ENCODE measurements around the gene SIL1.
"Not testable (repeated sequence)": the region's sequence is repeated elsewhere in the genome, so short reads cannot be mapped to it uniquely, and the experiment has no call there.

The SIL1 gene

GRCh38 chr5:139075066-139076050 lies 122.8 kb downstream of the SIL1 start:
- DNase-seq (ENCODE audit: low read depth, low spot score), result no peak

DNA sequence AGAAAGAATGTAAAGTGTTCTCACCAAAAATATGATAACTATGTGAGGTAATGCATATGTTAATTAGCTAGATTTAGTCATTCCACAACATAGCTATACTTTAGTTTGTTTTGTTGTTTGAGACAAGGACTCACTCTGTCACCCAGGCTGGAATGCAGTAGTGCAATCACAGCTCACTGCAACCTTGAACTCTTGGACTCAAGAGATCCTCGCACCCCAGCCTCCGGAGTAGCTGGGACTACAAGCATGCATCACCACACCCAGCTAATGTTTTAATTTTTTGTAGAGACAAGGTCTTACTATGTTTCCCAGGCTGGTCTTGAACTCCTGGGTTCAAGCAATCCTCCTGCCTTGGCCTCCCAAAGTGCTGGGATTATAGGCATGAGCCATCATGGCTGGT lies 124.2 kb downstream of the SIL1 start:
- DNase-seq (ENCODE audit: low read depth, low spot score), result not testable (repeated sequence)

DNA sequence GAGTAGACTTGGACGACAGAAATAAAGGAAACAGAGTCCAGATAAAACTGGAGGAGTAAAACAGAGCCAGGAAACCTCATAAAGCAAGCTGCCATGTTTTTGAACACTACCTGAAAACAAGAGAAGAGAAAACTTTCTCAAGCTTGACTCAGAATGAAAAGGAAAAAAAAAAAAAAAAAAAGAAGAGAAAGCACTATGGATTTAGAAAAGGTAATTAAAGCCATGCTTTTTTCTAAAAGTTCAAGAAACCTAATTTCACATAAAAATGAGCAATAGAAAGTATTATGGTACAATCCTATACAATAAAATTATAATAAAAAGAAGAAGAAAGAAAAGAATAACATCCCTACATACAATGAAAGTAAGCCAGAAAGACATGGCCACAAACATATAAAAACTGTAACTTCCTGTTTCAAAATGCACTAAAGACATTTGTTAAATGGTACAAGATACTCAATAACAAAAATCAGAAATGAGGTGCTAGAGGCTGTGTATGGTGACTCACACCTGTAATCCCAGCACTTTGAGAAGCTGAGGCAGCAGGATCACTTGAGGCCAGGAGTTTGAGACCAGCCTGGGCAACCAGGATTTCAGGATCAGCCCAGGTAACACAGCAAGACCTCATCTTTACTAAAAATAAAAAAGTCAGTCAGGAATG lies 129.5 kb downstream of the SIL1 start:
- DNase-seq (ENCODE audit: low read depth, low spot score), result no peak

GRCh38 chr5:139068060-139068459 lies 130.1 kb downstream of the SIL1 start:
- DNase-seq (ENCODE audit: low read depth, low spot score), result no peak

DNA sequence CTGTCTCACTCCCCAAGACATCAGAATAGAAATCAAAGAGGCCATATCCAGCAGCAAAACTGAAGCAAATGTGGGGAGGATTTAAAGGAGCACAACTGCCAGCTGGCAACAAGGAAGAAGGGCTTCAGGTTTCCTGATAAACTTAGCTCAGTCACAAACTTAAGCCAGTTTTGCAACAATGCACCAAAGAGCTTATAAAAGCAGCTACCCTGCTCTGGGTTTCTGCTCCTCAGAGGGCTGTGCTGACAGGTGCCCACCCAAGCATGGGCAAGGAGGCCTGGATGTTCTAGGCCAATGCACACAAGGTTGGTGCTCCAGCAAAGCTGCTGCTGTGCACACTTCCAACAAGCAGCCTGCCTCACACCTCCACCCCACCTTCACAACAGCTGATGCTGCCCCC lies 132.9 kb downstream of the SIL1 start:
- DNase-seq (ENCODE audit: low read depth, low spot score), result no peak

DNA sequence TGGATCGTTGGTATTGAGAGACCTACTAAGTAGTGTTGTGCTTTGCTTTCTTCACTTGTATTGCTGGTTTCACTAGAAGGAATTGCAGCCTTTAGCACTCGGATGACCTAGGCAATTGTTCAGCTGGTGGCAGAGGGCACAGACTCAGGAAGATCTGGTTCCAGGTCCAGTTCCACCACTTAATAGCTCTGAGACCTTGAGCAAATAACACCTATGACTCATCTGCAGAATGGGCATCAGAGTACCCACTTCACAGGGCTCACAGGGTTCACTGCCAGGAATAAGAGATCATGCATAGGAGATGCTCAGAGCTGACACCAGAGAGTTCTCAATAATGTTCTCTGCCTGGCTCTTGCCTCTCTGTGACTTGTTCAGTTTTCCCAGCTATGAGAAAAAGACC lies 133.6 kb downstream of the SIL1 start:
- no peak for DNase-seq (ENCODE audit: low read depth, low spot score)

GRCh38 chr5:139063664-139064054 lies 134.5 kb downstream of the SIL1 start:
- no peak for DNase-seq (ENCODE audit: low read depth, low spot score)

DNA sequence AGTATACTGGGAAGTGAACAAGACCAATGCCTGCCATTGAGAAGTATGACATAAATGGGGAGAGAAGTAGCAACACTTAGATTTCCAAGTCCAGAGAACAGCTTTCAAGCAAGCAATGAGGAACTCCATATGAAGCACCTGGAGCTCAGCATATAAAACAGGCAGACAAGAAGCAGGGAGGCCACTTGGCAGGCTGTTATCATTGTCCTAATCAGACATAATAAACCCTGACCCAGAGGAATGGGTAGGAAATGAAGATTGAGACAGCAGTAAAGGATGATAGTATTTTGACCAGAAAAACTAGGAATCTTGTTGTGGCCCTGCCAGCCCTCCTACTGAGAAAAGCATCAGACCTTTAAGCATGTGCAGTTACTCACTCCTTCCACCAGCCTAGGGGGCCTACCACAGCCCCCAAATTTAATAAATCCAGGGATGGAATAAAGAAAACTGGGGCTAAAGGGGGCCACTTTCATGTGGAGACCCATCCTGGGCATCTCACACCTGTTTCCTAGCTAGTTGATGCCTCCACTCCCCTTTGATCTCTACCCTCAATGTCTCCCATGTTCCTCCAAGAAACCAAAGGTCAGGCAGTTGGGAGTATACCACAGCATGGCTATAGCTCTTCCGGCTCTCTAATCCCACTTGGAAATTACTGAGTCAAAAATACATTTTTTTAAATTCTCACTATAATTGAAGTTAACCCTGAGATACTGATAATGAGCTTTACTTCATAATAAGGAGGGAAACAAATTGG lies 135.1 kb downstream of the SIL1 start:
- DNase-seq (ENCODE audit: low read depth, low spot score), result no peak

DNA sequence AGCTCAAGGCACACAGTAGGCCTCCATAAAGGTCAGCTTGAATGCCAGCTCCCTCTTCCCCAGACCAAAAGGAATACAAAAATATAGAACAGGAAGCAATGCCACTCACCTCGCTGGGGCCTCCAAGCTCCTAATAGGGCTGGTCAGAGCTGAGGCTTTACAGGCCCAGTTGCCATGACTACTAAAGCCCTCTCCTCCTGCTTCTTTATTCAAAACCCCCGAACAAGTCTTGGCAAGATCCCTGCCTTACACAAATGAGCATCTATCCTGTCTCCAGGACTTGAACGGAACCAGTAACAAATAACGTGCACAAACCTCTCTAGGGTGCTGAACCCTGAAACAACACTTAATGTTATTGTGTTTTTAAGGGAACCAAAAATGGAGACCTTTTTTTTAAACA lies 136.3 kb downstream of the SIL1 start:
- DNase-seq (ENCODE audit: low read depth, low spot score), result no peak

- no peak for DNase-seq (ENCODE audit: low read depth, low spot score)
Measured at GRCh38 chr5:139061274-139061673, 136.9 kb downstream of the SIL1 start.

- no peak for DNase-seq (ENCODE audit: low read depth, low spot score)
Measured at GRCh38 chr5:139058121-139058520, 140.0 kb downstream of the SIL1 start.

DNA sequence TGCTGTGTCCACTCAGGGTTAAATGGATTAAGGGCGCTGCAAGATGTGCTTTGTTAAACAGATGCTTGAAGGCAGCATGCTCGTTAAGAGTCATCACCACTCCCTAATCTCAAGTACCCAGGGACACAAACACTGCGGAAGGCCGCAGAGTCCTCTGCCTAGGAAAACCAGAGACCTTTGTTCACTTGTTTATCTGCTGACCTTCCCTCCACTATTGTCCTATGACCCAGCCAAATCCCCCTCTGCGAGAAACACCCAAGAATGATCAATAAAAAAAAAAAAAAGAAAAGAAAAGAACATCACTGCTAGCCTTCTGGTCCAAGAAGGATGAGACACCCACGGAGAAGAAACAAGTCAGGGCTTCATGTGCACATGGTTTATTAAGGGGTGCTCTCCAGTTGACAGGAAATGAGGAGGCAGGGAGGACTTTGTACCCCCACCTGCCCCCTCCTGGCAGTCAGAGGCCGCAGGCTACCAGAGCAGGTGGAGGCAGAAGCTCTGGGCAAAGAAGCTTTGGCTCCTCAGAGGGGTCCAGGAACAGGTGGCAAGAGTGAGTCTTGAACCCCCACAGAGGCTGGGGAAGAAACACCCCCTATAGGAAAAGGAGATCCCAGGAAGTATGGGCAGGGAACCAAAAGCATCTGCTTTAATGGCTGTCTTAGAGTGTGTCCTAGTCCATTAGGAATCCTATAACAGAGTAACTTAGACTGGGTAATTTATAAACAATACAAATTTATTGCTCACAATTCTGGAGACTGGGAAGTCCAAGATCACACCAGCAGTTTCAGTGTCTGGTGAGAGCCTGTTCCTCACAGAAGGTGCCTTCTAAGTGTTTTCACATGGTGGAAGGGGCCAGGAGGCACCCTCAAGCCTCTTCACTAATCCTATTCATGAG lies 140.9 kb downstream of the SIL1 start:
- DNase-seq (ENCODE audit: low read depth, low spot score), result not testable (repeated sequence)

DNA sequence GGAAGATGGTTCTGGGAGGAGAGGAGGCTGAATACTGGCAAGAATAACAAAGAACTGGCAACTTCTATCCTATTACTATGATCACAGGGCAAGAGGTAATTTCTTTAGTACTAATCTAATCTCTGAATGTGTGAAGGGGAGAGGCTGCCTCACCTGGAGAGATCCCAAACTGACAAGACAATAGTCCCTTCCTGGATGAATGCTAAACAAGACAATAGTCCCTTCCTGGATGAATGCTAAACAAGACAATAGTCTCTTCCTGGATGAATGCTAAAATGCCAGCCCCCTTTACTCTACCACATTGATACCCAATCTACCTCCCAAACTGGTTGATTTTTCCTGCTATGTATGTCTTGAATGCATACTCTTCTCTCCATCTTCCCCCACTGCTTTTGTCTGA lies 145.2 kb downstream of the SIL1 start:
- no peak for DNase-seq (ENCODE audit: low read depth, low spot score)

DNA sequence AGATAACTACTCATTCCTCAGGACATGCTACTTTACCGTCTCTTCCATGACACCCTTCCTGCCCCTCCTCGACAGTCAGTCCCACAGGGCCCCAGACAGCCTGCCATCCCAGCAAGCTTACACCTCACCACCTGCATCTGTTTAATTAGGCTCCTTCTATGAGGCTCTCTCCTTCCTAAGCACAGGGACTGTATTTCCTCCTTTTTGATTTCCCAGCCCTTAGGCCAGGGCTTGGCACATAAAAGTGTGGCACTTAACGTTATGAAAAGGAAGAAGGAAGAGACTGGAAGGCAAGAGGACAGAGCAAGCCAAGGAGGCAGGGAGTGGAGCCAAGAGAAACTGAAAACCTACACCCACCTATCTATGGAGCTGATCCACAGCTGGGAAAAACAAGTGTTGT lies 146.8 kb downstream of the SIL1 start:
- no peak for DNase-seq (ENCODE audit: low read depth, low spot score)

DNA sequence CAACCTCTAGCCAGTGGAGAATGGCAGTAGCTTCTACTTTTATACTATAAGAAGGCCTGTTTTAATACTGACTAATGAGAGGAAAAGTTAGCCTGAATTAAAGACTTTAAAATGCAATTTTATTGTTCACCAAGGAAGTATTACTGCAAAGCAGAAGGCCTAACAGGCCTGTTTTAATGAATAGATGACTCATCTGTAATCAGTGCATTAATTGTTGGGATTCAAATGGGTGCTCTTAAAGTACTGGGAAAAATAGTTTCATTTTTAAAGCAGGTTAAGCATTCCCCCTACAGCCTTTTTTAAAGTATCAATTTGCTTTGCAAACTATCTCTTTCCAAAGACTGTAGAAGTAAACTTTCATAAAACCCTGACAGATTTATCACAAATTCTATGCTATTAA lies 147.7 kb downstream of the SIL1 start:
- DNase-seq (ENCODE audit: low read depth, low spot score), result no peak

DNA sequence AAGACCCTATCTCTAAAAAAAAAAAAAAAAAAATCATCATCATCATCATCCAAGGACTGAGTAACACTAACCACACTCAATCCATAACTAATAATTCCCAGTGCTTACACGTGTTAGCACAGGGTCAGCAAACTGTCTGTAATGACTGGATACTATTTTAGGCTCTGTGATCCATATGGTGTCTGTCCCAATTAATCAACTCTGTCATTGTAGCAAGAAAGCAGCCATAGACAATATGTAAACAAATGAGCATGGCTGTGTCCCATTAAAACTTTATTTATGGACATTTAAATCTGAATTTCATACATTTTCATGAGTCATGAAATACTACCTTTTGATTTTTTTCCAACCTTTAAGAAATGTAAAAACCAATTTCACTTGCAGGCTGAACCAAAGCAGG lies 148.4 kb downstream of the SIL1 start:
- DNase-seq (ENCODE audit: low read depth, low spot score), result no peak

- DNase-seq (ENCODE audit: low read depth, low spot score), result no peak
Measured at GRCh38 chr5:139046551-139046950, 151.6 kb downstream of the SIL1 start.

DNA sequence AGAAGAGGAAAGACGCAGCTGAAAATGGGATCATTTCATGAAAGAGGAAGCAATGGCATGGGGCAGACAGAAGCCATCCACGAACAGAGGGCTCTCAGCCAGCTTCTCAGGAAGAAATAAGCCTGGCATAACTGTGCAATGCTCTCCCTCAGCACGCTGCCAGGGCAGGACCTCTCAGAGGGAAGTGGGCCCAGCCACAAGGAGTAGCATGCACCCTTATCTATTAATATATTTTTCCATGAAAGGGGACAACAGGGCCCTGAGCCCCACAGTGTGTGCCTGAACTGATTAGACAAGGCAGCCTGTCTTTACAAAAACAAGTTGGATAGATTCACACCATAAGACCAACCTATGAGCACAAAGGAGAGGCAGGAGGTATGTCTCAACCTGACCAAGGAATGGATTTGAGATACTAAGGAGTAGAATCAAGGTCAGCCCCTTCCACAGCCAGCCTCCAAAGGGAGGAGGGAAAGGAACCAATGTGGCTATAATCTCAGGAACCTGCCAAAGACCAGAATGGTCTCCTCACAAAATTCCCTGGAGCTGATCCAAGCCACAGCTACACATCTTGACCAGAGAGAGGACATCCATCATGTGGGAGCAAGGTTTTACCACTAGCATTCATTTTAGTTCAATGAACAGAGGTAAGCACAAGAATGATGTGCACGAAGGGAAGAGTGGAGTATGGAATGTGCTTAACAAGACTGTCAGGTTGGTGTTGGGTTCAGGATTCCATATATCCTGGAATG lies 154.8 kb downstream of the SIL1 start:
- DNase-seq (ENCODE audit: low read depth, low spot score), result no peak

GRCh38 chr5:139040081-139040480 lies 158.1 kb downstream of the SIL1 start:
- no peak for DNase-seq (ENCODE audit: low read depth, low spot score)

DNA sequence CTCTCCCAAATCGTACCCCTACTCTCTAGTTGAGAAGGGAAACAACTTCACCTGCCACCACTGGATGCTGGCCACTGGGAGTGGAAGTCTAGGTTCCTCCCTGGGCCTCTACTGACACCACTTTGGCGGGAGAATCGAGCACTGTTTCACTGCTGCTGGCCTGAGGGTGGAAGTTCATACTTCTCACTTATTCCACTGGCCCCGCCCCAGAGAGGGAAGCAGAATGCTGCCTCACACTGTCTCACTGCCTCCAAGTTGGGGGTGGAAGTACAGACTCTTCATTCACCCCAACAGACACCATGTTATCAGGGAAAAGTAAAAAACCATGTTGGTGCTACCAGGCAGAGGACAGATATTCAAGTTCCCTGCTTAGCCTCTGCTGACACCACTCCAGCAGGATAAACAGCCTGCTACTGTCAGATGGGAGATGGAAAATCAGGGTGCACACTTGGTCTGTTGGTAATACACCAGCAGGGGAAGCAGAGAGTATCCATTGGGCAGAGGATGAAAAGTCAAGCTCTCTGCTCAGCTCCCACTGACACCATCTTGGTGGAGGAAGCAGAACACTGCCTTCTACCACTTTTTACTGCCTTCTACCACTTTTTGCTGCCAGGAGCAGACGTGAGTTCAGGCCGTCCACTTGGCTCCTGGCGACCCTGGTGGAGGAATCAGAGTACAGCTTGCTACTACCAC lies 159.4 kb downstream of the SIL1 start:
- no peak for DNase-seq (ENCODE audit: low read depth, low spot score)

All from activated CD4-positive, CD25-positive, alpha-beta regulatory T cell treated with anti-CD3 and anti-CD28 coated beads, Interleukin-2, amount 50 U/mL, for 16 hours (primary cell).